Neural crest cell (in vitro differentiated cells): ENCODE measurements around the gene NUDCD3. TPM values are rescaled to one million over a fixed set of nuclear protein-coding genes. Genes with fewer than 3 reads are reported as not detected.

ENCODE experiments used
- DNase-seq: peaks from one replicate; pipeline ENCODE4 v3.0.0; 2021; ENCODE audit warnings: low read depth, mixed read lengths, low spot score
- H3K27ac Mint-ChIP-seq: one replicate; pipeline ENCODE4 v1.8.0; 2021; ENCODE audit warnings: mild to moderate bottlenecking, mixed read lengths; ENCODE audit not compliant: unreplicated experiment
- H3K27me3 Mint-ChIP-seq: 2 replicates; pipeline ENCODE4 v1.8.0; 2021; ENCODE audit warnings: low read depth, mild to moderate bottlenecking, mixed read lengths
- H3K36me3 Mint-ChIP-seq: 2 replicates; pipeline ENCODE4 v1.8.0; 2021; ENCODE audit warnings: low read depth, mild to moderate bottlenecking, mixed read lengths
- H3K4me1 Mint-ChIP-seq: 2 replicates; pipeline ENCODE4 v1.8.0; 2021; ENCODE audit warnings: mixed read lengths
- H3K4me3 Mint-ChIP-seq: one replicate; pipeline ENCODE4 v1.8.0; 2021; ENCODE audit warnings: mild to moderate bottlenecking, mixed read lengths
- H3K9me3 Mint-ChIP-seq: 2 replicates; pipeline ENCODE4 v1.8.0; 2021; ENCODE audit warnings: mixed read lengths
- total RNA-seq: library from RNA; stranded (reverse); gene quantifications from 2 replicates; pipeline ENCODE4 v1.2.1, GENCODE V29; 2021
- TF ChIP-seq, protein P1 (sequence below): fragments of 200-600 bp; sonication (generic); conservative IDR thresholded peaks from 2 replicates; pipeline ENCODE4 v1.5.0; 2021; ENCODE audit warnings: antibody characterized with exemption, mild to moderate bottlenecking

NUDCD3 gene
- total RNA-seq, 1 donor from 2014 or later = 93.2 TPM

DNA sequence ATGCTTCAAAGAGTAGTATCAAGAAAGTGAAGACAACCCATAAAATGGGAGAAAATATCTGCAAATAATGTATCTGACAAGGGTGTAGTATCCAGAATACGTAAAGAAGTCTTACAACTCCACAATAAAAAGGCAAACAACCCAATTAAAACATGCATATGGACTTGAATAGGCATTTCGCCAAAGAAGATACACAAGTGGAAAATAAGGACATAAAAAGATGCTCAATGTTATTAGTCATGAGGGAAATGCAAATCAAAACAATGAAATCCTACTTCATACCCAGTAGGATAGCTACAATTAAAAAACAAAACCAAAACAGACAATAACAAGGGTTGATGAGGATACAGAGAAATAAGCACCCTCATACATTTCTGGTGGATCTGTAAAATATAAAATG, 79.2 kb downstream of the NUDCD3 start:
- peaks cover 6% of the 10 kb centered on the region for H3K9me3 Mint-ChIP-seq
- no peak overlapping the region for H3K4me3 Mint-ChIP-seq
- H3K27me3 Mint-ChIP-seq = no peaks in the 10 kb centered on the region
- DNase-seq = no peak
- H3K27ac Mint-ChIP-seq = no peak overlapping the region
- TF ChIP-seq, protein P1, sequence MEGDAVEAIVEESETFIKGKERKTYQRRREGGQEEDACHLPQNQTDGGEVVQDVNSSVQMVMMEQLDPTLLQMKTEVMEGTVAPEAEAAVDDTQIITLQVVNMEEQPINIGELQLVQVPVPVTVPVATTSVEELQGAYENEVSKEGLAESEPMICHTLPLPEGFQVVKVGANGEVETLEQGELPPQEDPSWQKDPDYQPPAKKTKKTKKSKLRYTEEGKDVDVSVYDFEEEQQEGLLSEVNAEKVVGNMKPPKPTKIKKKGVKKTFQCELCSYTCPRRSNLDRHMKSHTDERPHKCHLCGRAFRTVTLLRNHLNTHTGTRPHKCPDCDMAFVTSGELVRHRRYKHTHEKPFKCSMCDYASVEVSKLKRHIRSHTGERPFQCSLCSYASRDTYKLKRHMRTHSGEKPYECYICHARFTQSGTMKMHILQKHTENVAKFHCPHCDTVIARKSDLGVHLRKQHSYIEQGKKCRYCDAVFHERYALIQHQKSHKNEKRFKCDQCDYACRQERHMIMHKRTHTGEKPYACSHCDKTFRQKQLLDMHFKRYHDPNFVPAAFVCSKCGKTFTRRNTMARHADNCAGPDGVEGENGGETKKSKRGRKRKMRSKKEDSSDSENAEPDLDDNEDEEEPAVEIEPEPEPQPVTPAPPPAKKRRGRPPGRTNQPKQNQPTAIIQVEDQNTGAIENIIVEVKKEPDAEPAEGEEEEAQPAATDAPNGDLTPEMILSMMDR = no peak
- H3K4me1 Mint-ChIP-seq = peaks cover 25% of the 10 kb centered on the region
- H3K36me3 Mint-ChIP-seq = peaks cover 31% of the 10 kb centered on the region

DNA sequence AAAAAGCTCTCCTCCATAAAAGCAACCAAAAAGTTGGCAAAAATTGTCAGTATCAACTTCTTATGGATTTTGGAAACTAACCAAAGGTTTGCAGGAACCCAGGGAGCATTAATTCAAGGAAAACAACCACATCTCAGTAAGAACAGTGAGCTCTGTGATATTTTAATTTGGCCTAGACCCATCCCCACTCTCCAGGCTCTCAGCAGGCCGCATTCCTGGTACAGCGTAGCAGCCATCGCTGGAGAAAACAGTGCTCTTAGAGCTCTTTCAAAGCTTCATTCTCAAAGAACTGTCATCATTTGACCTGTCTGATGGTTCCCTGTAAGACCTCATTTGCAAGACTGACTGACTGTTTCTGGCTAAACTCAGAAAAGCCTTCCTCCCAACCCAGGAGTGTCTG, 81.9 kb downstream of the NUDCD3 start:
- Mint-ChIP-seq H3K9me3 (peaks cover 6% of the 10 kb centered on the region), H3K36me3 (peaks cover 33% of the 10 kb centered on the region), H3K27ac (no peak overlapping the region), H3K27me3 (no peaks in the 10 kb centered on the region), H3K4me3 (no peak overlapping the region), H3K4me1 (peaks cover 25% of the 10 kb centered on the region)
- no peak for DNase-seq
- TF ChIP-seq, protein P1 = no peak

DNA sequence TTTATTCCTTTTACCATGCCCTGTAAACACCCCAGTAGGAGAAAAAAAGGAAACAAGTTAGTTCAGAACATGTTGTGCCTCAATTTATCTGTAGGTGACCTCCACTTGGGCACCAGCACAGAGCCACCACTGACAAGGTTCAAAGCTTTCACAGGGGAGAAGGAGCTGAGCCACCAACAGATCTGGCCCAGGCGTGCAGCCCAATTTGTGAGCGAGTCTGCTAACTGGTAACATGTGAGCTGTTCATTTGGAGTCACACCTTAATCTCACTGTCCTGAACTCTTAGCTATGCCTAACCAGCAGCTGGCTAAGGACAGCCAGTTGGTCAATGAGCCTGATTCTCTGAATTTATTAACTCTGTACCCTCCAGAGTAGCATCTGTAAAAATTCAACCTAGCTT, 86.7 kb downstream of the NUDCD3 start:
- peaks cover 14% of the 10 kb centered on the region for H3K36me3 Mint-ChIP-seq
- no peak overlapping the region for H3K4me3 Mint-ChIP-seq
- H3K27ac Mint-ChIP-seq = no peak overlapping the region
- no peak for DNase-seq
- H3K4me1 Mint-ChIP-seq = peaks cover 16% of the 10 kb centered on the region
- no peaks in the 10 kb centered on the region for H3K27me3 Mint-ChIP-seq
- H3K9me3 Mint-ChIP-seq = no peaks in the 10 kb centered on the region
- TF ChIP-seq, protein P1 = no peak

DNA sequence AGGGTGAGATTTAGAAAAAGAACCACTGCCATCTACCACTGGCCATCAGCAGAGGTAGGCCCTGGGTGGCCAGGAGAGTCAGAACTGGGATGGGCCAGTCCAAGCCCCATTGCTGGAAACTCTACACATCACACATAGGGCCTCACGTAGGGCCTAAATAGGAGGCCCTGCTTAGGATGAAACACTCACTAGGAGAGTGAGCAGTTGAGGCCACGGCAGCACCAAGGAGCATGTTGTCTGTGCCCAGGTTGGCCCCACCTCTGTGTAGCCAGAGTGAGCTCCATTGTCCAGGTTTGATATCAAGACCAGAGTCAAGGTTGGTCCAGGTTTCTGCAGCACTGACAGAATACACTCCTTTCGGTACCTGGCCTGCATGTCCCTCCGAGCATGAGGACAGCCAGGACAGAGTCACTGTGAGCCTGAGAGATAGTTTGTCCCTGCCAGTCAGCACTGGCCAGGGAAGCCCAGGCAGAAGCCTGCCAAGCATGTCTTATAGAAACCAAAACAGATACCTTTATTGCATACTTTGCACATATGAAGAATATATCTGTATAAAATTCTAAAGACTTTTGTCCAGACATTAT, 87.2 kb downstream of the NUDCD3 start:
- H3K9me3 Mint-ChIP-seq = no peaks in the 10 kb centered on the region
- no peak for DNase-seq
- TF ChIP-seq, protein P1 = no peak
- H3K4me3 Mint-ChIP-seq = no peak overlapping the region
- H3K4me1 Mint-ChIP-seq = peaks cover 11% of the 10 kb centered on the region
- peaks cover 14% of the 10 kb centered on the region for H3K36me3 Mint-ChIP-seq
- H3K27me3 Mint-ChIP-seq = no peaks in the 10 kb centered on the region
- no peak overlapping the region for H3K27ac Mint-ChIP-seq

DNA sequence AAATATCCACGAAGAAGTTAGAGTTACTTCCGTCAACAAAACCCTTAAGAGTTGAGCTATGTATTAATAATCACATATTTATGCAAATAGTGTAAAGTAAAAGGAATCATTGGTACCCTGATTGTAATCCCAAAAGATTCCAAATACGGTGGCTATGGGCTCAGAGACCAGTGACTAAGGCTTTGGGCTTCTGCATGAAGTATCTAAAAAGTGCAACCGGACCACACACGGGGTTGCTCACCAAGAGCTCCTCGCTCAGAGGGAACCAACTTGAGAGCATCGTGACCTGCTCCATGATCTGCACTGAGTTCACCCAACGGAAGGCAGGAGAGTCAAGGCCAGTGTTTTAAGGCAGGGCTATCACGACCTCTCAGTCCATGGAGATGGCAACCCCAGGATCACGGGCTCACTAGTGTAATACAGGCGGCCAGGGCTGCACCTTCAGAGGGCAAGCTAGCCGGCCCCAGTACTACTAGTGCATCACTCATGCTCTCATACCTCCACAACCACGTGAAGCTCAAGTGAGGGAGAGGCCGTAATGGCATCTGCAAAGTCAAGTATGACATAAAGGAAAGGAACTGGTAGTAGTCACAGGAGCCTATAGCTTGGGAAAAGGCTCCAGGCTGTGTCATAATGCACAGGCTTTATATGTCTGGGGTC, 87.9 kb downstream of the NUDCD3 start:
- TF ChIP-seq, protein P1 = no peak
- no peak overlapping the region for H3K4me3 Mint-ChIP-seq
- H3K27me3 Mint-ChIP-seq = no peaks in the 10 kb centered on the region
- peaks cover 3% of the 10 kb centered on the region for H3K4me1 Mint-ChIP-seq
- DNase-seq = no peak
- peaks cover 14% of the 10 kb centered on the region for H3K36me3 Mint-ChIP-seq
- H3K27ac Mint-ChIP-seq = no peak overlapping the region
- no peaks in the 10 kb centered on the region for H3K9me3 Mint-ChIP-seq
